H1 (cell line): Measurements from ENCODE around the gene PLEKHA4. TPM values are rescaled to one million over a fixed set of nuclear protein-coding genes. Genes with fewer than 3 reads are reported as not detected.

Experiments
- EGR1 ChIP-seq: IDR thresholded peaks from 2 replicates; pipeline ENCODE4 v1.6.1; 2011; ENCODE audit warnings: low read depth, low read length, borderline replicate concordance
- HDAC6 ChIP-seq: IDR thresholded peaks from one replicate; pipeline ENCODE4 v1.7.1; 2012; ENCODE audit warnings: low read depth, mild to moderate bottlenecking, inconsistent platforms, low read length, moderate library complexity
- RAD21 ChIP-seq, 2 experiments: IDR thresholded peaks in 1 of 2; conservative IDR thresholded peaks in 1 of 2; 2 replicates each; pipeline ENCODE4 v1.6.1; 2011; ENCODE audit warnings: low read depth in 2 of 2, low read length in 2 of 2, improper control_type of control experiment in 1 of 2, inconsistent platforms in 1 of 2, mild to moderate bottlenecking in 1 of 2, moderate library complexity in 1 of 2
- polyA plus RNA-seq, 7 experiments: library from polyadenylated mRNA; depleted of rRNA in 3 of 7; stranded (reverse) in 5 of 7; unstranded in 2 of 7; fragments of >200 nt in 5 of 7; fragments of 200-250 nt in 2 of 7; gene quantifications; 1 replicate in 5 of 7; 2 replicates in 1 of 7; 4 replicates in 1 of 7; pipeline versions ENCODE4 v1.2.1 to v1.2.3, GENCODE V29; 2011 to 2013; ENCODE audit warnings: missing spikeins in 2 of 7, mixed read lengths in 2 of 7
- total RNA-seq: library from RNA; stranded (reverse); fragmentation: NEBNext Ultra II Directional; extraction: Animal tissue kit (Norgen Biotek cat#: 25700); gene quantifications from 2 replicates; pipeline ENCODE4 v1.2.1, GENCODE V29; 2021
- TF ChIP-seq, protein P1 (sequence below): fragments of 300-600 bp; sonication (generic); IDR thresholded peaks from 2 replicates; pipeline ENCODE4 v1.7.1; 2012; ENCODE audit warnings: low read length, moderate library complexity, mild to moderate bottlenecking, inconsistent platforms; ENCODE audit not compliant: insufficient replicate concordance

The PLEKHA4 gene
- total and polyA plus RNA-seq, 2 of the 8 experiments (the other 6 are each of a cell fraction or from before 2014, with no cell fraction given): 8.2 to 18.0 TPM

DNA sequence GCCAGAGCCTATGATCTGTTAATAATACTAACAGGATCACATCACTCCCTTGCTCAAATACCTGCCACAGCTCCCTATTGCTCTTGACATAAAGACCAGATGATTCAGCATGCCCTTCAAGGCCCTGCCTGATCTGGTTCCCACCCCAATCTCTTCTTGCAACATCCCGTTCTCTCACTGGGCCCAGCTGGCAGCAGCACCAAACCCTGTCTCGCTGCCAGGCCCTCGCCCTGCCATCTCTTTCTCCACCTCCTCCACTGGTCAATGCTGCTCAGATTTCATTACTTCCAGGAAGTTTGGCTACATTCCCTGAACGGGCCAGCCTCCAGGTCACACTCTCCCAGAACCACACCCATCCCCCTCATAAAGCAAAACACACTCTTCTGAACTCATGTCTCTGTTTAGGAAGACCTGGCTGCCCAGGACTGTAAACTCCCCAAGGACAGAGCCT lies 49.0 kb downstream of the PLEKHA4 start (continued):
- TF ChIP-seq, protein P1, sequence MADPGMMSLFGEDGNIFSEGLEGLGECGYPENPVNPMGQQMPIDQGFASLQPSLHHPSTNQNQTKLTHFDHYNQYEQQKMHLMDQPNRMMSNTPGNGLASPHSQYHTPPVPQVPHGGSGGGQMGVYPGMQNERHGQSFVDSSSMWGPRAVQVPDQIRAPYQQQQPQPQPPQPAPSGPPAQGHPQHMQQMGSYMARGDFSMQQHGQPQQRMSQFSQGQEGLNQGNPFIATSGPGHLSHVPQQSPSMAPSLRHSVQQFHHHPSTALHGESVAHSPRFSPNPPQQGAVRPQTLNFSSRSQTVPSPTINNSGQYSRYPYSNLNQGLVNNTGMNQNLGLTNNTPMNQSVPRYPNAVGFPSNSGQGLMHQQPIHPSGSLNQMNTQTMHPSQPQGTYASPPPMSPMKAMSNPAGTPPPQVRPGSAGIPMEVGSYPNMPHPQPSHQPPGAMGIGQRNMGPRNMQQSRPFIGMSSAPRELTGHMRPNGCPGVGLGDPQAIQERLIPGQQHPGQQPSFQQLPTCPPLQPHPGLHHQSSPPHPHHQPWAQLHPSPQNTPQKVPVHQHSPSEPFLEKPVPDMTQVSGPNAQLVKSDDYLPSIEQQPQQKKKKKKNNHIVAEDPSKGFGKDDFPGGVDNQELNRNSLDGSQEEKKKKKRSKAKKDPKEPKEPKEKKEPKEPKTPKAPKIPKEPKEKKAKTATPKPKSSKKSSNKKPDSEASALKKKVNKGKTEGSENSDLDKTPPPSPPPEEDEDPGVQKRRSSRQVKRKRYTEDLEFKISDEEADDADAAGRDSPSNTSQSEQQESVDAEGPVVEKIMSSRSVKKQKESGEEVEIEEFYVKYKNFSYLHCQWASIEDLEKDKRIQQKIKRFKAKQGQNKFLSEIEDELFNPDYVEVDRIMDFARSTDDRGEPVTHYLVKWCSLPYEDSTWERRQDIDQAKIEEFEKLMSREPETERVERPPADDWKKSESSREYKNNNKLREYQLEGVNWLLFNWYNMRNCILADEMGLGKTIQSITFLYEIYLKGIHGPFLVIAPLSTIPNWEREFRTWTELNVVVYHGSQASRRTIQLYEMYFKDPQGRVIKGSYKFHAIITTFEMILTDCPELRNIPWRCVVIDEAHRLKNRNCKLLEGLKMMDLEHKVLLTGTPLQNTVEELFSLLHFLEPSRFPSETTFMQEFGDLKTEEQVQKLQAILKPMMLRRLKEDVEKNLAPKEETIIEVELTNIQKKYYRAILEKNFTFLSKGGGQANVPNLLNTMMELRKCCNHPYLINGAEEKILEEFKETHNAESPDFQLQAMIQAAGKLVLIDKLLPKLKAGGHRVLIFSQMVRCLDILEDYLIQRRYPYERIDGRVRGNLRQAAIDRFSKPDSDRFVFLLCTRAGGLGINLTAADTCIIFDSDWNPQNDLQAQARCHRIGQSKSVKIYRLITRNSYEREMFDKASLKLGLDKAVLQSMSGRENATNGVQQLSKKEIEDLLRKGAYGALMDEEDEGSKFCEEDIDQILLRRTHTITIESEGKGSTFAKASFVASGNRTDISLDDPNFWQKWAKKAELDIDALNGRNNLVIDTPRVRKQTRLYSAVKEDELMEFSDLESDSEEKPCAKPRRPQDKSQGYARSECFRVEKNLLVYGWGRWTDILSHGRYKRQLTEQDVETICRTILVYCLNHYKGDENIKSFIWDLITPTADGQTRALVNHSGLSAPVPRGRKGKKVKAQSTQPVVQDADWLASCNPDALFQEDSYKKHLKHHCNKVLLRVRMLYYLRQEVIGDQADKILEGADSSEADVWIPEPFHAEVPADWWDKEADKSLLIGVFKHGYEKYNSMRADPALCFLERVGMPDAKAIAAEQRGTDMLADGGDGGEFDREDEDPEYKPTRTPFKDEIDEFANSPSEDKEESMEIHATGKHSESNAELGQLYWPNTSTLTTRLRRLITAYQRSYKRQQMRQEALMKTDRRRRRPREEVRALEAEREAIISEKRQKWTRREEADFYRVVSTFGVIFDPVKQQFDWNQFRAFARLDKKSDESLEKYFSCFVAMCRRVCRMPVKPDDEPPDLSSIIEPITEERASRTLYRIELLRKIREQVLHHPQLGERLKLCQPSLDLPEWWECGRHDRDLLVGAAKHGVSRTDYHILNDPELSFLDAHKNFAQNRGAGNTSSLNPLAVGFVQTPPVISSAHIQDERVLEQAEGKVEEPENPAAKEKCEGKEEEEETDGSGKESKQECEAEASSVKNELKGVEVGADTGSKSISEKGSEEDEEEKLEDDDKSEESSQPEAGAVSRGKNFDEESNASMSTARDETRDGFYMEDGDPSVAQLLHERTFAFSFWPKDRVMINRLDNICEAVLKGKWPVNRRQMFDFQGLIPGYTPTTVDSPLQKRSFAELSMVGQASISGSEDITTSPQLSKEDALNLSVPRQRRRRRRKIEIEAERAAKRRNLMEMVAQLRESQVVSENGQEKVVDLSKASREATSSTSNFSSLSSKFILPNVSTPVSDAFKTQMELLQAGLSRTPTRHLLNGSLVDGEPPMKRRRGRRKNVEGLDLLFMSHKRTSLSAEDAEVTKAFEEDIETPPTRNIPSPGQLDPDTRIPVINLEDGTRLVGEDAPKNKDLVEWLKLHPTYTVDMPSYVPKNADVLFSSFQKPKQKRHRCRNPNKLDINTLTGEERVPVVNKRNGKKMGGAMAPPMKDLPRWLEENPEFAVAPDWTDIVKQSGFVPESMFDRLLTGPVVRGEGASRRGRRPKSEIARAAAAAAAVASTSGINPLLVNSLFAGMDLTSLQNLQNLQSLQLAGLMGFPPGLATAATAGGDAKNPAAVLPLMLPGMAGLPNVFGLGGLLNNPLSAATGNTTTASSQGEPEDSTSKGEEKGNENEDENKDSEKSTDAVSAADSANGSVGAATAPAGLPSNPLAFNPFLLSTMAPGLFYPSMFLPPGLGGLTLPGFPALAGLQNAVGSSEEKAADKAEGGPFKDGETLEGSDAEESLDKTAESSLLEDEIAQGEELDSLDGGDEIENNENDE: no peak
- no peak for TF ChIP-seq HDAC6
- TF ChIP-seq EGR1: no peak
- no peak for TF ChIP-seq RAD21 (IDR thresholded peaks at IDR 0.05 in 1 of 2, conservative IDR thresholded peaks at IDR 0.05 in 1 of 2; ENCODE audit: low read depth in 2 of 2, low read length in 2 of 2)
